SK-N-MC (cell line): Measurements from ENCODE around the gene MRFAP1.

ENCODE experiments used
- EZH2 ChIP-seq: fragments of 200-600 bp; sonication (generic); IDR thresholded peaks from one replicate; pipeline ENCODE4 v1.6.1; 2017; ENCODE audit warnings: antibody characterized with exemption
- FOXP2 ChIP-seq: optimal IDR thresholded peaks from 2 replicates; pipeline ENCODE3; 2011; ENCODE audit warnings: mild to moderate bottlenecking, moderate library complexity; ENCODE audit not compliant: insufficient read depth; ENCODE audit errors: extremely low read length, control extremely low read depth
- POLR2AphosphoS5 ChIP-seq: IDR thresholded peaks from 2 replicates; pipeline ENCODE4 v1.6.1; 2012; ENCODE audit warnings: mild to moderate bottlenecking, low read depth, low read length, borderline replicate concordance

GRCh38 chr4:6621556-6621927 lies 18.9 kb upstream of the MRFAP1 start:
- TF ChIP-seq POLR2AphosphoS5 = no peak
- no peak for TF ChIP-seq EZH2
- no peak for TF ChIP-seq FOXP2
